Right lobe of liver (tissue), 6 donors: ENCODE data around the gene HOXA1. TPM values are rescaled to one million over a fixed set of nuclear protein-coding genes. Genes with fewer than 3 reads are reported as not detected.

Experiments
- ATAC-seq, 4 donors: fragments of 200-7000 bp; cut with Tn5 transposase; one replicate each; pipeline ENCODE4 v1.9.1; 2020; ENCODE audit warnings: mild to moderate bottlenecking in 4 of 4, moderate library complexity in 4 of 4
- DNase-seq, 3 donors: peaks; one replicate each; pipeline ENCODE4 v3.0.0-alpha.2; 2020
- H3K27ac ChIP-seq, 3 donors: fragments of 200-600 bp; one replicate each; pipeline ENCODE4 v1.8.0; 2022
- H3K27me3 ChIP-seq, 2 donors: fragments of 200-600 bp; one replicate each; pipeline ENCODE4 v1.8.0; 2022
- H3K36me3 ChIP-seq, 4 donors: fragments of 200-600 bp; sonication (generic) in 1 of 4; one replicate each; pipeline versions ENCODE4 v1.5.1 to v1.8.0; 2017 to 2022; ENCODE audit warnings: control low read depth in 1 of 4
- H3K4me1 ChIP-seq, 4 donors: fragments of 200-600 bp; sonication (generic) in 1 of 4; one replicate each; pipeline versions ENCODE4 v1.5.1 to v1.8.0; 2017 to 2022; ENCODE audit warnings: control low read depth in 1 of 4
- H3K4me3 ChIP-seq, 3 donors: fragments of 200-600 bp; one replicate each; pipeline ENCODE4 v1.8.0; 2022
- H3K9me3 ChIP-seq, 4 donors: fragments of 200-600 bp; sonication (generic) in 1 of 4; one replicate each; pipeline versions ENCODE4 v1.5.1 to v1.8.0; 2017 to 2022; ENCODE audit warnings: control low read depth in 1 of 4
- POLR2A ChIP-seq: fragments of 450-650 bp; IDR thresholded peaks from one replicate; pipeline ENCODE4 v1.6.1; 2017; ENCODE audit warnings: antibody characterized with exemption, mild to moderate bottlenecking
- WGBS: methylation state at CpG from one replicate; pipeline ENCODE4 v1.1.6; 2018; ENCODE audit warnings: low coverage, low lambda C conversion rate; ENCODE audit not compliant: insufficient coverage; ENCODE audit errors: missing lambda C conversion rate; 5-methylcytosine and 5-hydroxymethylcytosine counted together
- intact Hi-C, 2 donors: fragments of 100-400 bp; cut with DNase I; formaldehyde crosslinking; loops; one replicate each; pipeline versions ENCODE4 v1.11.2 to v1.14.1; 2022
- total RNA-seq, 6 experiments: library from RNA; depleted of rRNA in 2 of 6; stranded (reverse); fragments of >200 nt in 2 of 6; fragmentation: NEBNext Ultra II Directional in 3 of 6; extraction: Animal tissue kit (Norgen Biotek cat#: 25700) in 3 of 6; gene quantifications; one replicate each; pipeline versions ENCODE4 v1.1.0 to v1.2.4, GENCODE V29; 2016 to 2023
- TF ChIP-seq, protein P1 (sequence below), 4 donors: fragments of 200-600 bp in 3 of 4; fragments of 450-650 bp in 1 of 4; IDR thresholded peaks; one replicate each; pipeline versions ENCODE4 v1.5.1 to v1.8.0; 2016 to 2022; ENCODE audit warnings: antibody characterized with exemption in 4 of 4, mild to moderate bottlenecking in 2 of 4
- donor health status: DM: no; HTN: yes; CAD: no.
- donor health status: DM: no; HTN: no; CAD: no.
- donor health status: DM: no; HTN: no; CAD: no.
- donor health status: DM: no; HTN: yes; CAD: no.
- donor health status: DM: no; HTN: yes; CAD: no.

HOXA1 gene
- total RNA-seq, 6 experiments from 2014 or later = 0.09 to 0.31 (median 0.17) TPM; not detected in 1

DNA sequence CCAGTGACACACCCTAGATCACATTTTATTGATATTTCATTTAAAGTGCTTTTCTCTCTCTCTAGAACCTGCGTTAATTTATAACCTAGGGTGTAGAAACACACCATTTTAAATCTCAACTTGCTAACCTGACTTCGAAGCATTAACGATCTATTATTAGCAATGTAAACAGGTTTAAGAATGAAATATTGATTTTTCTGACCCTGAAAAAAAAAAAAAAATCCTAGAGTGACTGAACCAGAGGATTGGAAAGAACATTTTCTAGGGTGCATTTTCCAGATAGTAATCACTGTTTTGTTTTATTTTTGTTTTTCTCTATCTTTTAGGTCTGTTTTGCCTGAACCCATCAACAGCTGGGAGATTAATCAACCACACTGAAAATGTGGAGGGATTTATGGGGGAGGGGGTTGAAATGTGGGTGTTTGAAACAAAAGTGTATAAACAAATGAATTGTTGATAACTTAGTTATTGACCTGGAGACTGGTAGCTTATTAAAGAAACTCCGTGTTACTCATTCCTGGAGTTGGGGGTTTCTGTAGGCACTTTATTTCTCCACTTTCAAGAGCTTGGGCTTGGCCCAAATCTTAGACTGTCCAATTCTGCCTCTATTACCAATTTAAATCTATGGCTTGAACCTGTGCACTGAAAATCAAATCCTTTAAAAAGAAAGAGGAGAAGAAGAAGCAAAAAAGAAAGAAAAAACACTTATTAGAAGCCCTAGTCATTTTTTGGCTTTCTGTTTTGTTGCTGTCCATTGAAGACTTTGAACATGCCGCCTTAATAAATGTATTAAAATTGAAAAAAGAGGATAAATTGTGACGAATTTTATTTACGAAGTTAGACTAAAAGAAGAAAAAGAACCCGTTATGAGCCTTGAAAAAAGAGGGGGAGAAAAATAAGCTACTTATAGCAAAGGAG is 3.9 kb upstream of the HOXA1 start:
- Histone ChIP-seq H3K36me3 (no peaks in the 10 kb centered on the region), H3K4me1 (peaks cover 0 to 3% (median 0%) of the 10 kb centered on the region in 4 donors), H3K9me3 (no peaks in the 10 kb centered on the region), H3K4me3 (peak overlapping the region in 1 of 3 donors; percentile 26), H3K27ac (peak overlapping the region; percentile 7 to 94 (median 80)), H3K27me3 (peaks cover 0 to 31% of the 10 kb centered on the region in 2 donors)
- no peak for TF ChIP-seq POLR2A
- TF ChIP-seq, protein P1, sequence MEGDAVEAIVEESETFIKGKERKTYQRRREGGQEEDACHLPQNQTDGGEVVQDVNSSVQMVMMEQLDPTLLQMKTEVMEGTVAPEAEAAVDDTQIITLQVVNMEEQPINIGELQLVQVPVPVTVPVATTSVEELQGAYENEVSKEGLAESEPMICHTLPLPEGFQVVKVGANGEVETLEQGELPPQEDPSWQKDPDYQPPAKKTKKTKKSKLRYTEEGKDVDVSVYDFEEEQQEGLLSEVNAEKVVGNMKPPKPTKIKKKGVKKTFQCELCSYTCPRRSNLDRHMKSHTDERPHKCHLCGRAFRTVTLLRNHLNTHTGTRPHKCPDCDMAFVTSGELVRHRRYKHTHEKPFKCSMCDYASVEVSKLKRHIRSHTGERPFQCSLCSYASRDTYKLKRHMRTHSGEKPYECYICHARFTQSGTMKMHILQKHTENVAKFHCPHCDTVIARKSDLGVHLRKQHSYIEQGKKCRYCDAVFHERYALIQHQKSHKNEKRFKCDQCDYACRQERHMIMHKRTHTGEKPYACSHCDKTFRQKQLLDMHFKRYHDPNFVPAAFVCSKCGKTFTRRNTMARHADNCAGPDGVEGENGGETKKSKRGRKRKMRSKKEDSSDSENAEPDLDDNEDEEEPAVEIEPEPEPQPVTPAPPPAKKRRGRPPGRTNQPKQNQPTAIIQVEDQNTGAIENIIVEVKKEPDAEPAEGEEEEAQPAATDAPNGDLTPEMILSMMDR (IDR thresholded peaks at IDR 0.05) = no peak
- intact Hi-C loops = loop anchor here in 1 of 2 donors (10.0 kb wide), 1 partner anchor 65 kb away; the partner anchor contains the start of gene HOXA9
- ATAC-seq (no peak), DNase-seq (no peak)
- WGBS = 30% methylated on average over 8 of the region's 8 CpGs

DNA sequence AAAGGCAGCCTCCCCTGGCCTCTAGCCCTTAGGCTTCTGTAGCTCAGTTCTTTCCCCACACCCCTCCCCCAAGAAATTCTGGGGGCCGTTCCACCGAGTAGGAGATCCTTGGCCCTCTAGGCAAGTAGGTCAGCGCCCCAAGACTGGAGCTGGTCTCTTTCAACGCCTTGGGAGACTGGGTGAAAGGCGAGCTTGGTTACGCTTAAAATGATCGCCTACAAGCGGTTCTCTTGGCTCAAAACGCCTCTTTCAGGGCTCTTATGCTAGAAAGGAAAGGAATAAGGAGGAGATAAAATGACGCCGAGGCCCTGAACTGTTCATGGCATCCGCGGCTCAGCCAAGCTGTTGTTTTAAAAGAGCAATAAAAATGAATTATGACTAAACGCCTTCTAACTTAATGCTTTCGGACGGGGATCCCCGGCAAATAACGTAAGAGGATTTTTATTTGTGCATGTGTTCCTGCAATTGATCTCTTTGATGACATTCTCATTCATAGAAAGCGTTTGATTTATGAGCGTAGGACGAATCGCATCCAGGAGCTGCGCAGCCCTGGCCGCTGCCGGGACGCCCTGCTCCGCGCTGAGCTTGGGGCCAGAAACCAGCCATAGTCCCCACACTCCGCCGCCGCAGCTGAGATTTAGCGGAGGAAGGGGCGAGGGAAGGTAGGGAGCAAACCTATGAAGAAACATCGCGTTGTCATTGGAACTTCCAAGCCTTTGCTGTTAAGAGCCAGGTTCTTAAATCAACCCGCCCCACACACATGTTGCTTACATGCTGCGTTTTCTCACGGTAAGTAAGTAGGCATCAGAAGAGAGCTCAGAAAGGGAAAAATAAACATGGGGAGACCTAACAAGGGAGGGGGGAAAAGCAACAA is 3.0 kb upstream of the HOXA1 start:
- H3K4me1 ChIP-seq = peaks cover 0 to 3% (median 0%) of the 10 kb centered on the region in 4 donors
- DNase-seq = no peak
- WGBS = 9% methylated on average over 37 of the region's 38 CpGs
- TF ChIP-seq POLR2A = no peak
- TF ChIP-seq, protein P1 (IDR thresholded peaks at IDR 0.05) = no peak
- H3K9me3 ChIP-seq = no peaks in the 10 kb centered on the region
- peaks cover 0 to 31% of the 10 kb centered on the region in 2 donors for H3K27me3 ChIP-seq
- intact Hi-C loops = loop anchor here in 1 of 2 donors (10.0 kb wide), 1 partner anchor 66 kb away; the partner anchor contains the start of gene HOXA9
- H3K27ac ChIP-seq = peak overlapping the region; percentile 49 to 94 (median 80)
- no peaks in the 10 kb centered on the region for H3K36me3 ChIP-seq
- ATAC-seq = no peak
- H3K4me3 ChIP-seq = peak overlapping the region; percentile 25 to 58 (median 26)

DNA sequence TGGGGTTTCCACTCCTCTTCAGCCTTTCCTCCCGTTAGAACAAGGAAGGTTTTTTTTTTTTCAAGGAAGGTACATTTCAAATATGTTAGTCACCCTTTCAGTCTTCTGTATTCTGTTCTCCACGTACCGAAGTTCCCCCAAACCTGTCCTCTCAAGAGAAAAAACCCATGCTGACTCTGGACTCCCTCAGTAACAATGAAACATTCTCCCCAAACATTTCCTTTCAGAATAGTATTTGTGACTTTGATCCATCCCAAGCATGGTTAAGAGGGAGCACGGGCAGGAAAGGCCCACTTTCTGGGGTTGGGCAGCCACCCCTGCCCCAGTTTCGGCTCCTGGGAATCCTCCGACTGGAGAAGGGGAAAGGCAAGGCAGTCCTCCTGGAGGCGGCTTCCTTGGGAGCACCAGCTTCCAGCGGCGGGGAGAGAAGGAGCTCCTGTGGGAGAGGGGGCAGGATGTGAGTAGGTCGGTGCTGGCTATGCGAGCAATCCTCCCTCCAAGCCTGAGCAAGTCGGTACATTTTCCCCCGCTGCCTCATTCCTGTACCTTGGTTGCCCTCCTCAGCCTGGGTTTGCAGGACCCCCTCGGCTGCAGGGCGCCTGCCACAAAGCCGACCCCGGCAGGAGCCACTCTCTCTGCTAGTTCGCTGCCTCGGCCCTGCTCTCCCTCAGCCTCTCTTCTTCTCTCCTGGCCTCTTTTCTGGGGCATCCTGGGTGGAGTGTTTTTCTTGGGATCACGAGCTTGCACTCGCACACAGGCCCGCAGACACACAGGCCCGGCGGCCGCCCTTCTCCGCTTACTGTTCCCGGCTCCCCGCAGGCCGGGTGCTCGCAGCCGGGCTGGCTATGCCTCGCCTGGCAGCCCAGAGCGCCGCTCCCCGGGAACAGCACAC is 2.1 kb upstream of the HOXA1 start:
- Histone ChIP-seq H3K9me3 (no peaks in the 10 kb centered on the region), H3K4me1 (peaks cover 0 to under 1% (median 0%) of the 10 kb centered on the region in 4 donors), H3K36me3 (no peaks in the 10 kb centered on the region), H3K27me3 (peaks cover 0 to 31% of the 10 kb centered on the region in 2 donors), H3K27ac (peak overlapping the region; percentile 49 to 94 (median 80)), H3K4me3 (peak overlapping the region; percentile 25 to 58 (median 52))
- DNase-seq (no peak), ATAC-seq (peak in 1 of 4 donors; percentile 10)
- intact Hi-C loops = loop anchor here in 1 of 2 donors (10.0 kb wide), 1 partner anchor 67 kb away; the partner anchor contains the start of gene HOXA9
- TF ChIP-seq, protein P1 (IDR thresholded peaks at IDR 0.05) = no peak
- no peak for TF ChIP-seq POLR2A
- WGBS = 6% methylated on average over 17 of the region's 35 CpGs
